GM23338 (cell line): ENCODE data around the gene PCSK2.

Experiments used
- EZH2 ChIP-seq: fragments of 200-600 bp; sonication (generic); IDR thresholded peaks from one replicate; pipeline ENCODE4 v1.8.0; 2017; ENCODE audit warnings: antibody characterized with exemption, mild to moderate bottlenecking, low read depth; ENCODE audit not compliant: unreplicated experiment
- EZH2phosphoT487 ChIP-seq: fragments of 200-600 bp; sonication (generic); IDR thresholded peaks from one replicate; pipeline ENCODE4 v1.8.1; 2018; ENCODE audit warnings: antibody characterized with exemption; ENCODE audit not compliant: unreplicated experiment
- JUNB ChIP-seq: IDR thresholded peaks from one replicate; pipeline ENCODE4 v1.6.1; 2016; ENCODE audit warnings: antibody characterized with exemption; ENCODE audit not compliant: unreplicated experiment
- ZNF462 ChIP-seq: fragments of 250-450 bp; sonication (Bioruptor Pico); IDR thresholded peaks from 2 replicates; pipeline ENCODE4 v1.5.0; 2020; ENCODE audit warnings: mild to moderate bottlenecking, moderate library complexity
- TF ChIP-seq, protein P1 (sequence below), 2 experiments: fragments of 200-600 bp in 1 of 2; sonication (generic) in 1 of 2; conservative IDR thresholded peaks; 2 replicates each; pipeline versions ENCODE4 v1.5.1 to v1.6.1; 2016 to 2017; ENCODE audit warnings: antibody characterized with exemption in 2 of 2, low read depth in 2 of 2, mild to moderate bottlenecking in 2 of 2, moderate library complexity in 1 of 2

GRCh38 chr20:17513939-17514338 is 287.1 kb downstream of the PCSK2 start:
- no peak for TF ChIP-seq EZH2
- no peak for TF ChIP-seq ZNF462 (CRISPR knock-in tag)
- TF ChIP-seq, protein P1, sequence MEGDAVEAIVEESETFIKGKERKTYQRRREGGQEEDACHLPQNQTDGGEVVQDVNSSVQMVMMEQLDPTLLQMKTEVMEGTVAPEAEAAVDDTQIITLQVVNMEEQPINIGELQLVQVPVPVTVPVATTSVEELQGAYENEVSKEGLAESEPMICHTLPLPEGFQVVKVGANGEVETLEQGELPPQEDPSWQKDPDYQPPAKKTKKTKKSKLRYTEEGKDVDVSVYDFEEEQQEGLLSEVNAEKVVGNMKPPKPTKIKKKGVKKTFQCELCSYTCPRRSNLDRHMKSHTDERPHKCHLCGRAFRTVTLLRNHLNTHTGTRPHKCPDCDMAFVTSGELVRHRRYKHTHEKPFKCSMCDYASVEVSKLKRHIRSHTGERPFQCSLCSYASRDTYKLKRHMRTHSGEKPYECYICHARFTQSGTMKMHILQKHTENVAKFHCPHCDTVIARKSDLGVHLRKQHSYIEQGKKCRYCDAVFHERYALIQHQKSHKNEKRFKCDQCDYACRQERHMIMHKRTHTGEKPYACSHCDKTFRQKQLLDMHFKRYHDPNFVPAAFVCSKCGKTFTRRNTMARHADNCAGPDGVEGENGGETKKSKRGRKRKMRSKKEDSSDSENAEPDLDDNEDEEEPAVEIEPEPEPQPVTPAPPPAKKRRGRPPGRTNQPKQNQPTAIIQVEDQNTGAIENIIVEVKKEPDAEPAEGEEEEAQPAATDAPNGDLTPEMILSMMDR (conservative IDR thresholded peaks at IDR 0.05; ENCODE audit: low read depth in 2 of 2): no peak
- no peak for TF ChIP-seq EZH2phosphoT487
- no peak for TF ChIP-seq JUNB
